Right lobe of liver (tissue), 4 donors: Measurements from ENCODE around the gene ALK.

Source experiments
- CTCF ChIP-seq, 4 donors: fragments of 200-600 bp in 3 of 4; fragments of 450-650 bp in 1 of 4; IDR thresholded peaks; one replicate each; pipeline versions ENCODE4 v1.5.1 to v1.8.0; 2016 to 2022; ENCODE audit warnings: antibody characterized with exemption in 4 of 4, mild to moderate bottlenecking in 2 of 4
- POLR2A ChIP-seq: fragments of 450-650 bp; IDR thresholded peaks from one replicate; pipeline ENCODE4 v1.6.1; 2017; ENCODE audit warnings: antibody characterized with exemption, mild to moderate bottlenecking
- donor health status: DM: no; HTN: no; CAD: no.
- donor health status: DM: no; HTN: no; CAD: no.
- donor health status: DM: no; HTN: yes; CAD: no.

GRCh38 chr2:29219374-29219773 is 702.0 kb downstream of the ALK start:
- no peak for TF ChIP-seq POLR2A
- no peak for TF ChIP-seq CTCF (IDR thresholded peaks at IDR 0.05)
